A375 (cell line): ENCODE data around the gene CCDC198. TPM values are rescaled to one million over a fixed set of nuclear protein-coding genes. Genes with fewer than 3 reads are reported as not detected.

Experiments
- total RNA-seq: library from RNA; depleted of rRNA; stranded (reverse); fragments of >200 nt; shearing (Covaris generic); gene quantifications from 2 replicates; pipeline ENCODE4 v1.2.3, GENCODE V29; 2014; rRNA removed

Gene CCDC198
- total RNA-seq, result not detected in 2 replicates

GRCh38 chr14:57493467-57494181, at the start of gene CCDC198:
TSS of gene CCDC198 (minus strand) at chr14:57493857. CDS start at chr14:57493715, 142 bp downstream.

Other genes starting within 250 kb of the CCDC198 start
- 27.3 and 33.0 TPM in 2 replicates for gene EXOC5, start 225.0 kb downstream of the CCDC198 start, total RNA-seq
- 4.7 and 6.1 TPM in 2 replicates for gene AP5M1, start 224.9 kb downstream of the CCDC198 start, total RNA-seq
- gene NAA30, start 103.3 kb downstream of the CCDC198 start, total RNA-seq, result 5.2 and 5.7 TPM in 2 replicates